ENCODE results near the gene MMP12.

Gene MMP12

DNA sequence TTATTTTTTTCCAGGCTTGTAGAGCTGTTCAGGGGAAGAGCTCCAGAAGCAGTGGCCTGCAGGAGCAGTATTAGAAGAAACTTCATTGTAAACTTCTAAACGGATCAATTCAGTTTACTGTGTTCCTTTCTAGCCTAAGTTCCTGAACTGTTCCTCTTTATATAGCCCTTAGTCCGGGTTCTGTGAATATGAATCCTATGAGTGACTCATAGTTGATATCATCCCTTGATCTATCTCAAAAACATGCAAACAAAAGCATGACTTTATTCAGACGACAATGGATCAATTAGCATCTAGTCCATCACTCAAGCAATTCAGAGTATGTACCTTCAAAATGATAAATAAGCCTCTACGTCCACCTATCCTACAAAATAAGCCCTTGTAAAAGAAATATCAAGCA, at the start of gene MMP12:
MMP12 (minus strand) TSS at position 131 of the 400 bp plus-strand sequence; CDS start at position 86, 45 bp downstream.
- DNase-seq (ENCODE audit: extremely low read depth, low read depth): no peak
- TF ChIP-seq, protein P1, sequence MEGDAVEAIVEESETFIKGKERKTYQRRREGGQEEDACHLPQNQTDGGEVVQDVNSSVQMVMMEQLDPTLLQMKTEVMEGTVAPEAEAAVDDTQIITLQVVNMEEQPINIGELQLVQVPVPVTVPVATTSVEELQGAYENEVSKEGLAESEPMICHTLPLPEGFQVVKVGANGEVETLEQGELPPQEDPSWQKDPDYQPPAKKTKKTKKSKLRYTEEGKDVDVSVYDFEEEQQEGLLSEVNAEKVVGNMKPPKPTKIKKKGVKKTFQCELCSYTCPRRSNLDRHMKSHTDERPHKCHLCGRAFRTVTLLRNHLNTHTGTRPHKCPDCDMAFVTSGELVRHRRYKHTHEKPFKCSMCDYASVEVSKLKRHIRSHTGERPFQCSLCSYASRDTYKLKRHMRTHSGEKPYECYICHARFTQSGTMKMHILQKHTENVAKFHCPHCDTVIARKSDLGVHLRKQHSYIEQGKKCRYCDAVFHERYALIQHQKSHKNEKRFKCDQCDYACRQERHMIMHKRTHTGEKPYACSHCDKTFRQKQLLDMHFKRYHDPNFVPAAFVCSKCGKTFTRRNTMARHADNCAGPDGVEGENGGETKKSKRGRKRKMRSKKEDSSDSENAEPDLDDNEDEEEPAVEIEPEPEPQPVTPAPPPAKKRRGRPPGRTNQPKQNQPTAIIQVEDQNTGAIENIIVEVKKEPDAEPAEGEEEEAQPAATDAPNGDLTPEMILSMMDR (IDR thresholded peaks at IDR 0.05; ENCODE audit: low read depth, low read length): no peak

DNA sequence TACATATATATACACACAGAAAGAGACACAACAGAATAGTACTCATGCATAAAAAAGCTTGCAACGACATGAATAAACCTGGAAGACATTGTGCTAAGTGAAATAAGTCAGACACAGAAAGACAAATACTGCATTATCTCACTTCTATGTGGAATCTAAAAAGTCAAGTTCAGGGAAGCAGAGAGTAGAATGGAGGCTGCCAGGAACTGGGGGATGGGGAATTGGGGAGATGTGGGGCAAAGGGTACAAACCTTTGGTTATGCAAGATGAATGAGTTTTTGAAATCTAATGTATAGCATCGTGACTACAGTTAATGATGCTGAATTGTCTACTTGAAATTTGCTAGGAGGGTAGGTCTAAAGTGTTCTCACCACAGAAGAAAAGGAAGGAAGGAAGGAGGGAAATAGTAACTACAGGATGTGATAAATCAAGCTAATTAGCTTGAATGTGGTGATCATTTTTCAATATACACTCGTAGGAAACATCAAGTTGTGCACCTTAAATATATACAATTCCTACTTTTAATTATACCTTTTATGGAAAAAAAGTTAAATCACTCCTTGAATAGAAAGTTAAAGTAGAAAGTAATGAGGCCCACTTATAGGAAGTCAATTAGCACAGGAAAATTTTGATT, 46.9 kb upstream of the MMP12 start:
- TF ChIP-seq, protein P1 (IDR thresholded peaks at IDR 0.05; ENCODE audit: low read depth, low read length): no peak
- no peak for DNase-seq (ENCODE audit: extremely low read depth, low read depth)

DNA sequence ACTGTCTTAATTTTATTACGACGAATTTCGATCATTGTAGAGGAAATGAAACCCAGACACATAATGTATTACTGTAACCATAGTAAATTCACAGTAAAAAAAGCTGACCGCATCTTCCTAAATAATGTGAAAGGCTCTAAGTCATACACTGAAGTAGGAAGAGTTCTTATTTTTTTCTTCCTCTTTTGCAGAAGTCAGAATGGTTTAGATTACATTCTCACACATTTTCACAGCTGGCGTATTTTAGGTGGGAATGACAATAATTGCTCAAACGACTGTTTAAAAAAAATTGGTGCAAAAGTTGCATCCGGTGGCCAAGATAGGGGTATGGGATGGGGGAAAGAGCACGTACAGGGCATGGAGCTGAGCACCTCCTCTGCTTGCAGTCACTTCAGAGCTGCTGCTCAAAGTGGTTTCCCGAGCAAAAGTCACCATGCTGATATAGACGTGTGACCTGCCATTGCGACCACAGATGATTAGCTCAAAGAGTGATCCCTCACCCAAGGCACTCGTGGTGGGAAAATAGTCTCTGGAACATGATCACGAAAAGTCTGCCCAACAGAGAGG, 45.4 kb upstream of the MMP12 start:
- no peak for DNase-seq (ENCODE audit: extremely low read depth, low read depth)
- TF ChIP-seq, protein P1 (IDR thresholded peaks at IDR 0.05; ENCODE audit: low read depth, low read length): no peak

DNA sequence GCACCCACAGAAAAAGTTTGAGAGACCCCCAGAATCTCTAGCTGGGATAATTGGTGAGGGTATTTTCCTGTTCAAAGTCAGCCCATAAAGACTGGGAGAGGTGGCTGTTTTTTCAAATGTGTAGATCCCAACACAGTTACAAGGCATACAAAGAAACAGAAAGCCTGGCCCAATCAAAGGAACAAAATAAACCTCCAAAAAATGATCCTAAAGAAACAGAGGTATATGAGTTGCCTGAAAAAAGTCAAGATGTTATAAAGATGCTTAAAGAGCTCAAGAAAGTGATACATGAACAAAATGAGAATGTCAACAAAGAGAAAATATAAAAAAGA, 40.2 kb upstream of the MMP12 start:
- TF ChIP-seq, protein P1 (IDR thresholded peaks at IDR 0.05; ENCODE audit: low read depth, low read length): no peak
- no peak for DNase-seq (ENCODE audit: extremely low read depth, low read depth)

DNA sequence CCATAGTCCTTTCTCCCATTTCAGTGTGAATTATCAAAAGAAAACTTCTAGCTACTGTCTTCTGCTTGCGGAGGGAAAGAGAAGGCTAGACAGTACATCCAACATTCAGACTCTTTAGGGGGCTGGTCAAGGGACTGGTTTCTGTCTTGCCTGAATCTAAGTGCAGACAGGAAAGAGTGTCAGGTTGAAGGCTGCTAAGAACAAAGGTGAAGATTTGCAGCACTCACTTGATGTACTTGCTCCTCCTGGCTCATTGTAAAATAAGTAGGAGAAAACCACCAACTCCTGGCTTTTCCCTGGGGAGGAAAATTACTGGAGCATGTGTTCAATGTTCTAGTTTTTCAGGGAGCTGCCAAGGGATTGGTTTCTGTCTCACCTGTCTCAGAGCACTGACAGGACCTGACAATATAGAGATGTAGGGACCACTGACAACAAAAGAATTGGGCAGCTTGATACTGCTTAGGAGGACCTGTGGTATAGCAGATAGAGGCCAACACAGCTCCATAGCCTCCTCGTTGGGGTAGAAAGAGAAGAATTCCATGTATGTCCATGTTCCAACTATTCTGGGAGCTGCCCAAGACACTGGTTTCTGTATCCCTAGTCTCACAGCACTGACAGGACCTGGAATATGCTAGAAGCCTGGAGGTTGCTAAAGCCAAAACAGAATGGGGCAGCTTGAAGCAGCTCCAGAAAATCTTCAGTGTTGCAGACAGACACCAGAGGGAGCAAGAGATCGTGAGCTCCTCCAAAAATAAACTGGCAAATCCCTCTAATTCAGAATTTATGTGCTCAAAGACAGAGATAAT, 39.7 kb upstream of the MMP12 start:
- peak; percentile 40 for DNase-seq (ENCODE audit: extremely low read depth, low read depth)
- TF ChIP-seq, protein P1 (IDR thresholded peaks at IDR 0.05; ENCODE audit: low read depth, low read length): peak; percentile 82

DNA sequence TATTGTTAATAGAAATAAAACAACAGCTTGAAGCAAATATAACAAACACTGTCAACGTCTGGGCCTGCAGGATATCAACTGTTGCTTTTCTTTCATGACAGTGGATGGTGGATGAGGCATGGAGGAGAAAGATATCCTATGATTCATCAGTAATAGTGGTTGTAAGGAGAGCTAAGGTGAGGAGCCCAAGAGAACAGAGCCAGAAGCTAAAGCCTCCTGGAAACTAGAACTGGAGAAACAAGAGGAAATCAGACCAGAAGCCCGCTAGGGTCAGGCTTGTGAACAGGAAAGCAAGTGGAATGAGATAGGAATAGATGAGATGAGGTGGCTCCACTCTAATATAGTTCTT, 37.7 kb upstream of the MMP12 start:
- no peak for DNase-seq (ENCODE audit: extremely low read depth, low read depth)
- TF ChIP-seq, protein P1 (IDR thresholded peaks at IDR 0.05; ENCODE audit: low read depth, low read length): no peak

Measured in AG09319 (cell line).